ENCODE results near the gene GCK.
"Not testable (repeated sequence)": the region's sequence is repeated elsewhere in the genome, so short reads cannot be mapped to it uniquely, and the experiment has no call there.

GCK gene

DNA sequence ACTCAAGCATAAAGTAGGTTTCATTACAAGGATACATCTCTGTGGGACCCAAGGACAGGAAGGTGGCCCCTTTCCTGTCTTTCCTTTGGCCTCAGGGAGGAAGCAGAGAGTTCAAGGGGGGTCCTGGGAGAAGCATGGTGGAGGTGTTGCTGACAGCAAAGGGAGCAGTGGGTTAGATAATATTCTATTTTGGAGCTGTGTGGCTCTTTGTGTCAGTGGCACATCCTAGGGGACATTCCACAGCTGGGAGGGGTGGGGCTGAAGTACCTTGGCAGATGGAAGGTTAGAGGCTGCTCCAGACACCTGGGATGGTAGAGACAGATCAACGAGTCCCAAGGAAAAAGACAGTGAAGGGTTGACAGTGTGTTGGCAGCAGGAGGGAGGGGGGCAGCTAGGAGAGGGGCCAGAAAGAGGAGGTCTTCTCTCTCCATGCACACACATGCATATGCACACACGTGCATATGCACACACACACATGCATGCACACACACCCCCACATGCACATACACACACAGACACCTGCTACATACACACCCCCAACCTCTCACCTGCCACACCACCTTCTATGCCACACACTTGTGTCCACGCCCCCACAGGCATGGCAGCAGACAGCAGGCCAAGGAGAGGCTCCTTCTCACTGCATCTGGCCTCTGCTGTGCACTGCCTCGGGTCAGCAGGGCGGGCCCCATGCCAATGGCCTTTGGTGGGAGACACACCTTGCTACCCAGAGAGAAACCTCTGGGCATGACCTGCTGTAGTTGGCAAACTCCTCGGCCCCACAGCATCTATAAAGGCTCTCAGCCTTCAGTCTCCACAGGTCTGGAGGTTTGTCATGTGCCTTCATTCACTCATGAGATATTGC, 60.3 kb downstream of the GCK start:
- no peaks in the 10 kb centered on the region for H3K27me3 ChIP-seq (ENCODE audit: insufficient read depth, low read length, poor library complexity)
- ATAC-seq (ENCODE audit: insufficient read depth, low read depth), result no peak
- H3K4me3 ChIP-seq (ENCODE audit: low read depth in 1 of 2, low read length in 2 of 2), result no peak overlapping the region

DNA sequence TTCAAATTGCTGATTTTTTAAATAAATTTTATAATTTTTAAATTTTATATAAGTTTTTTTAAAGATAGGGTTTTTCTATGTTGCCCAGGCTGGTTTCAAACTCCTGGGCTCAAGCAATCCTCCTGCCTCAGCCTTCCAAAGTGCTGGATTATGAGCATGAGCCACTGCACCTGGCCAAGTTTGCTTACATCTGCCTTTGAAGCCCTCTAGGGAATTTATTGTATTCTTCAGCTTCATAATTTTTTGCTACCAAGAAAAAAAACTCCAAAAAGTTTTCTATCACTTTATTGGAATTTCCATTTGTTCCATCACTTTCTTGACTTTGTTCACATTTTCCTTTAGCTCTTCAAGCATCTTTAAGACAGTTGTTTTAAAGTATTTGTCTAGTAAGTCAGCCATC, 62.1 kb downstream of the GCK start:
- no peak overlapping the region for H3K4me3 ChIP-seq (ENCODE audit: low read depth in 1 of 2, low read length in 2 of 2)
- H3K4me1 ChIP-seq (ENCODE audit: insufficient read depth, low read length), result peaks cover 16% of the 10 kb centered on the region
- no peaks in the 10 kb centered on the region for H3K36me3 ChIP-seq (ENCODE audit: insufficient read depth, low read length)
- no peaks in the 10 kb centered on the region; the same call in 1 of the 2 replicates for H4K20me1 ChIP-seq (ENCODE audit: insufficient read depth, low read length)
- H3K27me3 ChIP-seq (ENCODE audit: insufficient read depth, low read length, poor library complexity), result no peaks in the 10 kb centered on the region
- TF ChIP-seq, protein P1, sequence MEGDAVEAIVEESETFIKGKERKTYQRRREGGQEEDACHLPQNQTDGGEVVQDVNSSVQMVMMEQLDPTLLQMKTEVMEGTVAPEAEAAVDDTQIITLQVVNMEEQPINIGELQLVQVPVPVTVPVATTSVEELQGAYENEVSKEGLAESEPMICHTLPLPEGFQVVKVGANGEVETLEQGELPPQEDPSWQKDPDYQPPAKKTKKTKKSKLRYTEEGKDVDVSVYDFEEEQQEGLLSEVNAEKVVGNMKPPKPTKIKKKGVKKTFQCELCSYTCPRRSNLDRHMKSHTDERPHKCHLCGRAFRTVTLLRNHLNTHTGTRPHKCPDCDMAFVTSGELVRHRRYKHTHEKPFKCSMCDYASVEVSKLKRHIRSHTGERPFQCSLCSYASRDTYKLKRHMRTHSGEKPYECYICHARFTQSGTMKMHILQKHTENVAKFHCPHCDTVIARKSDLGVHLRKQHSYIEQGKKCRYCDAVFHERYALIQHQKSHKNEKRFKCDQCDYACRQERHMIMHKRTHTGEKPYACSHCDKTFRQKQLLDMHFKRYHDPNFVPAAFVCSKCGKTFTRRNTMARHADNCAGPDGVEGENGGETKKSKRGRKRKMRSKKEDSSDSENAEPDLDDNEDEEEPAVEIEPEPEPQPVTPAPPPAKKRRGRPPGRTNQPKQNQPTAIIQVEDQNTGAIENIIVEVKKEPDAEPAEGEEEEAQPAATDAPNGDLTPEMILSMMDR (IDR thresholded peaks at IDR 0.05; ENCODE audit: borderline replicate concordance, extremely low read depth, low read length, poor library complexity, severe bottlenecking), result no peak
- TF ChIP-seq EZH2 (IDR thresholded peaks at IDR 0.05; ENCODE audit: borderline replicate concordance, low read depth, low read length, severe bottlenecking), result no peak
- DNase-seq, result no peak
- no peak overlapping the region for H3K9ac ChIP-seq (ENCODE audit: low read depth, low read length)
- H2AFZ ChIP-seq (ENCODE audit: low read depth, low read length), result no peak overlapping the region
- no peak overlapping the region for H3K27ac ChIP-seq (ENCODE audit: low read length)
- H3K4me2 ChIP-seq (ENCODE audit: insufficient read depth, low read length), result no peak overlapping the region
- peaks cover 16% of the 10 kb centered on the region for H3K79me2 ChIP-seq (ENCODE audit: insufficient read depth, low read length)
- no peaks in the 10 kb centered on the region for H3K9me3 ChIP-seq (ENCODE audit: insufficient read depth, low read length, severe bottlenecking)
- no peak for ATAC-seq (ENCODE audit: insufficient read depth, low read depth)

More for the DNA sequence above, 60.3 kb downstream of the GCK start:
- H2AFZ ChIP-seq (ENCODE audit: low read depth, low read length), result no peak overlapping the region
- H3K4me2 ChIP-seq (ENCODE audit: insufficient read depth, low read length), result no peak overlapping the region
- no peaks in the 10 kb centered on the region for H3K36me3 ChIP-seq (ENCODE audit: insufficient read depth, low read length)
- DNase-seq, result no peak
- H4K20me1 ChIP-seq (ENCODE audit: insufficient read depth, low read length), result no peaks in the 10 kb centered on the region
- no peak overlapping the region for H3K27ac ChIP-seq (ENCODE audit: low read length)
- TF ChIP-seq, protein P1 (IDR thresholded peaks at IDR 0.05; ENCODE audit: borderline replicate concordance, extremely low read depth, low read length, poor library complexity, severe bottlenecking), result no peak
- no peak for TF ChIP-seq EZH2 (IDR thresholded peaks at IDR 0.05; ENCODE audit: borderline replicate concordance, low read depth, low read length, severe bottlenecking)
- H3K79me2 ChIP-seq (ENCODE audit: insufficient read depth, low read length), result 0 out of 2 replicates have a peak, but pooled peaks cover 1% of the 10 kb centered on the region
- H3K4me1 ChIP-seq (ENCODE audit: insufficient read depth, low read length), result peaks cover 5% of the 10 kb centered on the region
- no peak overlapping the region for H3K9ac ChIP-seq (ENCODE audit: low read depth, low read length)
- no peaks in the 10 kb centered on the region for H3K9me3 ChIP-seq (ENCODE audit: insufficient read depth, low read length, severe bottlenecking)

DNA sequence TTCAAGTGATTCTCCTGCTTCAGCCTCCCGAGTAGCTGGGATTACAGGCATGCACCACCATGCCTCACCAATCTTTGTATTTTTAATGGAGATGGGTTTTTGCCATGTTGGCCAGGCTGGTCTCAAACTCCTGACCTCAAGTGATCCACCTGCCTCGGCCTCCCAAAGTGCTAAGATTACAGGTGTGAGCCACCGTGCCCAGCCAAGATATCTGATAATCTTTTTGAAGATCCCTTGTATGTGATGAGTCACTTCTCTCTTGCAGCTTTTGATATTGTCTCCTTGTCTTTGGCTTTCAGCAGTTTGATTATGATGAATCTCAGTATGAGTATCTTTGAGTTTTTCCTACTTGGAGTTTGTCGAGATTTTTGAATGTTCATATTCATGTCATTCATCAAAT, 62.7 kb downstream of the GCK start:
- peaks cover 22% of the 10 kb centered on the region for H3K4me1 ChIP-seq (ENCODE audit: insufficient read depth, low read length)
- H2AFZ ChIP-seq (ENCODE audit: low read depth, low read length); H3K9me3 ChIP-seq (ENCODE audit: insufficient read depth, low read length, severe bottlenecking); H3K27ac ChIP-seq (ENCODE audit: low read length); H4K20me1 ChIP-seq (ENCODE audit: insufficient read depth, low read length); H3K27me3 ChIP-seq (ENCODE audit: insufficient read depth, low read length, poor library complexity); H3K4me2 ChIP-seq (ENCODE audit: insufficient read depth, low read length); H3K4me3 ChIP-seq (ENCODE audit: low read depth in 1 of 2, low read length in 2 of 2); H3K9ac ChIP-seq (ENCODE audit: low read depth, low read length); ATAC-seq (ENCODE audit: insufficient read depth, low read depth); DNase-seq; H3K36me3 ChIP-seq (ENCODE audit: insufficient read depth, low read length): not testable (repeated sequence)
- peaks cover 22% of the 10 kb centered on the region for H3K79me2 ChIP-seq (ENCODE audit: insufficient read depth, low read length)

DNA sequence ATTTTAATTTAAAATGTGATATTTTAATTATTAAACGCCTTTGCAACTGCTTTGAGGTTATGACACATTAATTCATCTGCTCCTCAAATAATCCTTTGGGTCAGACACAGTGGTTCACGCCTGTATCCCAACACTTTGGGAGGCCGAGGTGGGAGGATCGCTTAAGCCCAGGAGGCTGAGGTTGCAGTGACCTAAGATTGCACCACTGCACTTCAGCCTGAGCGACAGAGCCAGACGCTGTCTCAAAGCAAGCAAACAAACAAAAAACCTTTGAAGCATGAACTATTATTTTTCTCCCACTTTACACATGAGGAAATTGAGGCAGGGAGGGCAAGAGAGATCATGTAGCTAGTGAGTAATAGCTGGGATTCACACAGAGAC, 64.4 kb downstream of the GCK start:
- Histone ChIP-seq H3K79me2 (ENCODE audit: insufficient read depth, low read length) (peaks cover 40% of the 10 kb centered on the region), H3K27me3 (ENCODE audit: insufficient read depth, low read length, poor library complexity) (no peaks in the 10 kb centered on the region), H3K4me1 (ENCODE audit: insufficient read depth, low read length) (peaks cover 40% of the 10 kb centered on the region), H3K27ac (ENCODE audit: low read length) (no peak overlapping the region), H3K4me3 (ENCODE audit: low read depth in 1 of 2, low read length in 2 of 2) (no peak overlapping the region), H2AFZ (ENCODE audit: low read depth, low read length) (no peak overlapping the region), H3K36me3 (ENCODE audit: insufficient read depth, low read length) (peaks cover 23% of the 10 kb centered on the region), H3K9ac (ENCODE audit: low read depth, low read length) (no peak overlapping the region), H3K4me2 (ENCODE audit: insufficient read depth, low read length) (no peak overlapping the region), H4K20me1 (ENCODE audit: insufficient read depth, low read length) (peaks cover 7% of the 10 kb centered on the region; the same call in 1 of the 2 replicates), H3K9me3 (ENCODE audit: insufficient read depth, low read length, severe bottlenecking) (no peaks in the 10 kb centered on the region)
- TF ChIP-seq, protein P1 (IDR thresholded peaks at IDR 0.05; ENCODE audit: borderline replicate concordance, extremely low read depth, low read length, poor library complexity, severe bottlenecking), result no peak
- no peak for TF ChIP-seq EZH2 (IDR thresholded peaks at IDR 0.05; ENCODE audit: borderline replicate concordance, low read depth, low read length, severe bottlenecking)
- no peak for ATAC-seq (ENCODE audit: insufficient read depth, low read depth)
- DNase-seq, result no peak

All from DND-41 (cell line).